ENCODE results near the gene AFF4.

The AFF4 gene

DNA sequence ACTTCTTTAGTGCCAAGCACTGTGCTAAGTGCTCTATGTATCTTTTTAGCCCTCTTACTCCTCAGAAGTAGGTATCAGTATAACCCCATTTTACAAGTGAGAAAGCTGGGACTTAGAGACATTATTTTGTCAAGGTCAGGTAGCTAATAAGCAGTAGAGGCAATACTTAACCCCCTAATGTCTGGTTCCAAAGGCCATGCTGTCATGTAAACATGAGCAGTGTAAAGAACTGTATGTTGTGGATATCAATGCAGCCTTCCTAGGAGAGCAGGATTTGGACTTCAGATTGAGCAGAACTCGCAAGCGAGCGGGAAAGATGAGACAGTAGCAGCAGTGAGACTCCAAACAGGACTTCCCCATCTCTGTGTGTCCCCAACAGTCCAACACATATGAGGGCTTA, 129.4 kb downstream of the AFF4 start:
- no peak overlapping the region for H3K4me3 ChIP-seq (ENCODE audit: low read depth, low read length)
- TF ChIP-seq, protein P1, sequence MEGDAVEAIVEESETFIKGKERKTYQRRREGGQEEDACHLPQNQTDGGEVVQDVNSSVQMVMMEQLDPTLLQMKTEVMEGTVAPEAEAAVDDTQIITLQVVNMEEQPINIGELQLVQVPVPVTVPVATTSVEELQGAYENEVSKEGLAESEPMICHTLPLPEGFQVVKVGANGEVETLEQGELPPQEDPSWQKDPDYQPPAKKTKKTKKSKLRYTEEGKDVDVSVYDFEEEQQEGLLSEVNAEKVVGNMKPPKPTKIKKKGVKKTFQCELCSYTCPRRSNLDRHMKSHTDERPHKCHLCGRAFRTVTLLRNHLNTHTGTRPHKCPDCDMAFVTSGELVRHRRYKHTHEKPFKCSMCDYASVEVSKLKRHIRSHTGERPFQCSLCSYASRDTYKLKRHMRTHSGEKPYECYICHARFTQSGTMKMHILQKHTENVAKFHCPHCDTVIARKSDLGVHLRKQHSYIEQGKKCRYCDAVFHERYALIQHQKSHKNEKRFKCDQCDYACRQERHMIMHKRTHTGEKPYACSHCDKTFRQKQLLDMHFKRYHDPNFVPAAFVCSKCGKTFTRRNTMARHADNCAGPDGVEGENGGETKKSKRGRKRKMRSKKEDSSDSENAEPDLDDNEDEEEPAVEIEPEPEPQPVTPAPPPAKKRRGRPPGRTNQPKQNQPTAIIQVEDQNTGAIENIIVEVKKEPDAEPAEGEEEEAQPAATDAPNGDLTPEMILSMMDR (IDR thresholded peaks at IDR 0.05; ENCODE audit: low read depth, low read length) = no peak
- no peak for TF ChIP-seq MYC (IDR thresholded peaks at IDR 0.05; ENCODE audit: low read depth, low read length)
- no peak for TF ChIP-seq POLR2A (IDR thresholded peaks at IDR 0.05; ENCODE audit: extremely low read depth, insufficient read length)
- TF ChIP-seq, protein P2, sequence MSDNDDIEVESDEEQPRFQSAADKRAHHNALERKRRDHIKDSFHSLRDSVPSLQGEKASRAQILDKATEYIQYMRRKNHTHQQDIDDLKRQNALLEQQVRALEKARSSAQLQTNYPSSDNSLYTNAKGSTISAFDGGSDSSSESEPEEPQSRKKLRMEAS (IDR thresholded peaks at IDR 0.05; ENCODE audit: low read depth, low read length) = no peak
- DNase-seq (ENCODE audit: low read depth) = no peak

DNA sequence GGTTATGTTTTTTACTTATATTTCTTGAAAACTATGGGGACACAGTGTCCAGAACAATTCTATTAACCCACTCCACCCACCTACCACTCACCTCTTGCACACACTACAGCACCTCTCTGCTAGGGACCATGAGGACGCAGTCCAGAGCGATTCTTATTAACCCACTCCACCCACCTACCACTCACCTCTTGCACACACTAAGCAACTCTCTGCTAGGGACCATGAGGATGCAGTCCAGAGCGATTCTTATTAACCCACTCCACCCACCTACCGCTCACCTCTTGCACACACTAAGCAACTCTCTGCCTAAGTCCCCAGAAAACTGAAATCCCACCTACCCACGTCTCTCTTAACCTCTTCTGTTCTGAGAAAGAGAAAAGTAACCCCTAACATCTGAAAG, 130.8 kb downstream of the AFF4 start:
- TF ChIP-seq MYC (IDR thresholded peaks at IDR 0.05; ENCODE audit: low read depth, low read length) = no peak
- TF ChIP-seq, protein P1 (IDR thresholded peaks at IDR 0.05; ENCODE audit: low read depth, low read length) = no peak
- TF ChIP-seq, protein P2 (IDR thresholded peaks at IDR 0.05; ENCODE audit: low read depth, low read length) = no peak
- no peak for TF ChIP-seq POLR2A (IDR thresholded peaks at IDR 0.05; ENCODE audit: extremely low read depth, insufficient read length)
- DNase-seq (ENCODE audit: low read depth) = no peak
- no peak overlapping the region for H3K4me3 ChIP-seq (ENCODE audit: low read depth, low read length)

DNA sequence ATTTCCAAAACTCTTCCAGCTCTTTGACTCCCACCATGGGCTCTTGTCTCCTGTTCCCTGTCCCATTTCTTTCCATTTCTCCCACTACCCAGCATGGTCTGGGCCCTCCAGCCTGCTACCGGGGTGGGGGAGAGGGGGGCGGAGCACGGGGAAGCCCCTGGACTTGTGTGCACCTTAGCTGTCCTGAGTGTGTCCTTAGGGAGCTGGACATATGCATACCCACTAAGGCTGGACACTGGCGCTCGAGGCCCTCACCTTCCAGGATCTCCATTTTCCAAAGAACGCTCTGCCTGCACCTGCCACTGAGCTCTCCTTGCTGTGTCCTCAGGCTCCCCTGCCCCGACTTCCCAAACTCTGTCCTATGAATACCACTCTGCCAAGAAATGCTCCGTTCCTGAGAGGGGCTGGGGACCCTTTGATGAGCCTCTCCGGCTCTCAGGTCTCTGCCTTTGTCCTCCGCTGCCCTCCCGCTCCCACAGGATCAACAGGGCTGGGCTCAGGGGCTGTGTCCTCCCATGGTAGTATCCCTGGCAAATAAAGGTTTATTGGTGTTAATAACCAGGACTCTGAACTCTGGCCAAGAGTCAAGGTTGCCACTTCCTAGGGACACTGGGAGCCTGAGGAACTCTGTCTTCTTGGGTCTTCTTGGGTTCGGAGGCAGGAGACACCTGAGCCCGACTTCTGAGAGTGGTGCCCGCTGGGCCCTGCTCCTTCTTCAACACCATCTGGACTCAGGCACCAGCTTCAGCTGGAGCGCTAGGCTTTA, 132.2 kb downstream of the AFF4 start:
- no peak overlapping the region for H3K4me3 ChIP-seq (ENCODE audit: low read depth, low read length)
- TF ChIP-seq MYC (IDR thresholded peaks at IDR 0.05; ENCODE audit: low read depth, low read length) (no peak), POLR2A (IDR thresholded peaks at IDR 0.05; ENCODE audit: extremely low read depth, insufficient read length) (no peak)
- TF ChIP-seq, protein P2 (IDR thresholded peaks at IDR 0.05; ENCODE audit: low read depth, low read length) = no peak
- TF ChIP-seq, protein P1 (IDR thresholded peaks at IDR 0.05; ENCODE audit: low read depth, low read length) = no peak
- no peak for DNase-seq (ENCODE audit: low read depth)

DNA sequence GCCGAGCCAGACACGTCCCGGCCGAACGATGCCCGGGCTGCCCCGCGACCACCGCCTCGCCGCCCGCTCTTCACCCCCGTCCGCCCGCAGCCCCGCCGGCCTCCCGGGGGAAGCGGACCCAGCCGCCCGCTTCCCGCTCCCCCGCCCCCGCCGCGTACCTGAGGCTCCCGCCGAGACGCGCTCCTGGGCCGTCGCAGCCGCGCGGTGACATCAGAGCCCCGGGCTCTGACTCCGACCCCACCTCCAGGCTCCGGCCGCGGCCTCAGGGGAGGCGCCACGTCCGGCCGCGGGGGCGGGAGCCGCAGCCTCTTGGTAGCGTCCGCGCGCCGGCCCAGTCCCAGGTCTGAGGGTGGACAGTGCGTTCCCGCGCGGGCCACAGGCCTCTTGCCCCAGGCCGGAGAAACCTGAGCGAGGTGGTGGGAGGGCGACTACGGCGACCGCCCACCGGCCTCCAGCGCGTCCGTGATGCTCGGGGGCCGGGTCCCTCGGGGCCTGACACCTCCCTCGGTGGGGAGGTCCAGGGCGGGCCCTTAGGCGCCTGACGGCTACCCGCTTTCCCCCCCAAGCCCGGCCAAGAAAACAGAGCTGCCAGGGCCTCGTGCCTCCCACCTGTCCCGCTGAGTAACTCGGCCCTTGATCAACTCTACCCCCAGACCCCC, 132.9 kb downstream of the AFF4 start, which contains the start of gene SHROOM1:
SHROOM1 (minus strand) TSS at position 212 of the 659 bp plus-strand sequence. CDS start 4,507 bp downstream, outside the sequence.
- DNase-seq (ENCODE audit: low read depth) = peak; percentile 53

DNA sequence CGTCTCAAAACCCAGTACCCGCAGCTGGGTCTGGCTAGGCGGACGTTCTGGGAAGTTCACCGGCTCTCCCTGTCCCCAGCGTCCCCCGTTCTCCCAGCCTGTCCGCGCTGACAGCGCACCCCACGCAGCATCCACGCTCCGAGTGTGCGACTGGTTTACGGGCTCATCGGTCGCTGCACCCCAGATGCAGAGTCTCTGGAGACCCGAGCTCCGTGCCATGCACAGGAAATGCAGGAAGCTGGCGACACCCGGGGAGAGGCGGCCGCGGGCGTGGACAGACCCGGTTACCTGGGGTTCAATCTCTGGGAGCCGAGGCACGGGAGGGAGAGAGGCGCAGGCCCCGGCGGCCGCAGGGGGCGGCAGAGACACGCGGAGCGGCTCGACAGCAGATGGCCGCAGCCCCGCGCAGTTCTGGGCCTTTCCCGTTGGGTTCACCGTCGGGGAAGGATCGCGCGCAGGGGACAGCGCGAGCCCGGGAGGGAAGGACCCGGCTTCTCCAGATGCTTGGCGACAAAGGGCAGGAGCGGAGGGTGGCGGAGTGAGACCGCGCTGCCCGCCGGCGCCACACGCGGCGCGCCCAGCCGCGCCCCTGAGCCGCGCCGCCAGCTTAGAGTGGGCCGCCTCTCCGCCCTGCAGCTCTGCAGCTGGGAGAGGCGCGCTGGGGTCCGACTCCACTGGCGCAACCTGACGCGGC, 133.5 kb downstream of the AFF4 start:
- DNase-seq (ENCODE audit: low read depth) = peak; percentile 79
- peak overlapping the region; percentile 40 for H3K4me3 ChIP-seq (ENCODE audit: low read depth, low read length)
- TF ChIP-seq MYC (IDR thresholded peaks at IDR 0.05; ENCODE audit: low read depth, low read length) = no peak
- TF ChIP-seq, protein P1 (IDR thresholded peaks at IDR 0.05; ENCODE audit: low read depth, low read length) = peak; percentile 64
- TF ChIP-seq POLR2A (IDR thresholded peaks at IDR 0.05; ENCODE audit: extremely low read depth, insufficient read length) = no peak
- TF ChIP-seq, protein P2 (IDR thresholded peaks at IDR 0.05; ENCODE audit: low read depth, low read length) = peak; percentile 60; the same call in 1 of the 2 replicates

More for the DNA sequence above, 132.9 kb downstream of the AFF4 start, which contains the start of gene SHROOM1:
- peak within 1 kb of the TSS; percentile 40 for H3K4me3 ChIP-seq (ENCODE audit: low read depth, low read length)
- TF ChIP-seq, protein P2 (IDR thresholded peaks at IDR 0.05; ENCODE audit: low read depth, low read length) = no peak
- TF ChIP-seq POLR2A (IDR thresholded peaks at IDR 0.05; ENCODE audit: extremely low read depth, insufficient read length) (no peak), MYC (IDR thresholded peaks at IDR 0.05; ENCODE audit: low read depth, low read length) (no peak)
- TF ChIP-seq, protein P1 (IDR thresholded peaks at IDR 0.05; ENCODE audit: low read depth, low read length) = no peak
